ENCODE results near the gene PI4KA.
"Not testable (repeated sequence)": the region's sequence is repeated elsewhere in the genome, so short reads cannot be mapped to it uniquely, and the experiment has no call there.

The PI4KA gene

GRCh38 chr22:20709966-20710365 lies 148.6 kb downstream of the PI4KA start:
- H3K4me1 ChIP-seq (ENCODE audit: control insufficient read depth, insufficient read depth, low read length); H3K9me3 ChIP-seq (ENCODE audit: control insufficient read depth, low read length); H3K27ac ChIP-seq (ENCODE audit: insufficient read depth, low read depth, low read length, poor library complexity, severe bottlenecking); H3K27me3 ChIP-seq (ENCODE audit: control insufficient read depth, insufficient read depth, low read length, poor library complexity, severe bottlenecking); H3K36me3 ChIP-seq (ENCODE audit: control insufficient read depth, insufficient read depth, low read length); H3K4me3 ChIP-seq (ENCODE audit: insufficient read depth, low read depth, low read length): not testable (repeated sequence)
- WGBS, 2 experiments = 93 to 95% methylated on average over 11 of the region's 11 CpGs

- not testable (repeated sequence) for H3K4me3 ChIP-seq (ENCODE audit: insufficient read depth, low read depth, low read length); H3K9me3 ChIP-seq (ENCODE audit: control insufficient read depth, low read length); H3K36me3 ChIP-seq (ENCODE audit: control insufficient read depth, insufficient read depth, low read length); H3K4me1 ChIP-seq (ENCODE audit: control insufficient read depth, insufficient read depth, low read length); H3K27ac ChIP-seq (ENCODE audit: insufficient read depth, low read depth, low read length, poor library complexity, severe bottlenecking)
- WGBS, 2 experiments = 90% methylated on average over 10 of the region's 11 CpGs
- peaks cover 22% of the 10 kb centered on the region for H3K27me3 ChIP-seq (ENCODE audit: control insufficient read depth, insufficient read depth, low read length, poor library complexity, severe bottlenecking)
These were observed 151.0 kb downstream of the PI4KA start for GRCh38 chr22:20707549-20708118.

GRCh38 chr22:20703816-20704609 lies 154.6 kb downstream of the PI4KA start:
- H3K4me1 ChIP-seq (ENCODE audit: control insufficient read depth, insufficient read depth, low read length); H3K27ac ChIP-seq (ENCODE audit: insufficient read depth, low read depth, low read length, poor library complexity, severe bottlenecking); H3K36me3 ChIP-seq (ENCODE audit: control insufficient read depth, insufficient read depth, low read length); H3K9me3 ChIP-seq (ENCODE audit: control insufficient read depth, low read length): not testable (repeated sequence)
- WGBS, 2 experiments = 2% methylated on average over 61 to 66 of the region's 79 CpGs
- peak overlapping the region; percentile 10 for H3K4me3 ChIP-seq (ENCODE audit: insufficient read depth, low read depth, low read length)
- peaks cover 22% of the 10 kb centered on the region for H3K27me3 ChIP-seq (ENCODE audit: control insufficient read depth, insufficient read depth, low read length, poor library complexity, severe bottlenecking)

- H3K9me3 ChIP-seq (ENCODE audit: control insufficient read depth, low read length); H3K27ac ChIP-seq (ENCODE audit: insufficient read depth, low read depth, low read length, poor library complexity, severe bottlenecking); H3K36me3 ChIP-seq (ENCODE audit: control insufficient read depth, insufficient read depth, low read length); H3K4me1 ChIP-seq (ENCODE audit: control insufficient read depth, insufficient read depth, low read length): not testable (repeated sequence)
- H3K27me3 ChIP-seq (ENCODE audit: control insufficient read depth, insufficient read depth, low read length, poor library complexity, severe bottlenecking) = peaks cover 22% of the 10 kb centered on the region
- peak overlapping the region; percentile 10 for H3K4me3 ChIP-seq (ENCODE audit: insufficient read depth, low read depth, low read length)
- WGBS, 2 experiments = 0% methylated on average over 2 to 7 of the region's 25 CpGs
These were observed 155.2 kb downstream of the PI4KA start for GRCh38 chr22:20703414-20703806.

- not testable (repeated sequence) for H3K36me3 ChIP-seq (ENCODE audit: control insufficient read depth, insufficient read depth, low read length); H3K4me1 ChIP-seq (ENCODE audit: control insufficient read depth, insufficient read depth, low read length); H3K9me3 ChIP-seq (ENCODE audit: control insufficient read depth, low read length)
- H3K4me3 ChIP-seq (ENCODE audit: insufficient read depth, low read depth, low read length) = peak overlapping the region; percentile 44
- 0 to 1% methylated on average over 53 to 54 of the region's 64 CpGs for WGBS, 2 experiments
- H3K27ac ChIP-seq (ENCODE audit: insufficient read depth, low read depth, low read length, poor library complexity, severe bottlenecking) = peak overlapping the region; percentile 60
- peaks cover 22% of the 10 kb centered on the region for H3K27me3 ChIP-seq (ENCODE audit: control insufficient read depth, insufficient read depth, low read length, poor library complexity, severe bottlenecking)
These were observed 155.8 kb downstream of the PI4KA start for GRCh38 chr22:20702546-20703413.

- H3K4me1 ChIP-seq (ENCODE audit: control insufficient read depth, insufficient read depth, low read length); H3K27ac ChIP-seq (ENCODE audit: insufficient read depth, low read depth, low read length, poor library complexity, severe bottlenecking); H3K36me3 ChIP-seq (ENCODE audit: control insufficient read depth, insufficient read depth, low read length); H3K9me3 ChIP-seq (ENCODE audit: control insufficient read depth, low read length): not testable (repeated sequence)
- Histone ChIP-seq H3K27me3 (ENCODE audit: control insufficient read depth, insufficient read depth, low read length, poor library complexity, severe bottlenecking) (peaks cover 22% of the 10 kb centered on the region), H3K4me3 (ENCODE audit: insufficient read depth, low read depth, low read length) (peak overlapping the region; percentile 44)
- WGBS, 2 experiments = 1 to 2% methylated on average over 17 to 21 of the region's 35 CpGs
These were observed 156.5 kb downstream of the PI4KA start for GRCh38 chr22:20702175-20702545.

GRCh38 chr22:20701680-20702136 lies 156.9 kb downstream of the PI4KA start:
- not testable (repeated sequence) for H3K9me3 ChIP-seq (ENCODE audit: control insufficient read depth, low read length); H3K4me1 ChIP-seq (ENCODE audit: control insufficient read depth, insufficient read depth, low read length); H3K36me3 ChIP-seq (ENCODE audit: control insufficient read depth, insufficient read depth, low read length); H3K27ac ChIP-seq (ENCODE audit: insufficient read depth, low read depth, low read length, poor library complexity, severe bottlenecking)
- 12 to 16% methylated on average over 14 to 15 of the region's 21 CpGs for WGBS, 2 experiments
- Histone ChIP-seq H3K27me3 (ENCODE audit: control insufficient read depth, insufficient read depth, low read length, poor library complexity, severe bottlenecking) (peaks cover 22% of the 10 kb centered on the region), H3K4me3 (ENCODE audit: insufficient read depth, low read depth, low read length) (peak overlapping the region; percentile 44)

GRCh38 chr22:20700347-20700746 lies 158.3 kb downstream of the PI4KA start:
- H3K4me3 ChIP-seq (ENCODE audit: insufficient read depth, low read depth, low read length); H3K36me3 ChIP-seq (ENCODE audit: control insufficient read depth, insufficient read depth, low read length): not testable (repeated sequence)
- 90 to 96% methylated on average over 15 of the region's 15 CpGs for WGBS, 2 experiments

GRCh38 chr22:20699856-20700255 lies 158.8 kb downstream of the PI4KA start:
- not testable (repeated sequence) for H3K27ac ChIP-seq (ENCODE audit: insufficient read depth, low read depth, low read length, poor library complexity, severe bottlenecking); H3K4me1 ChIP-seq (ENCODE audit: control insufficient read depth, insufficient read depth, low read length); H3K9me3 ChIP-seq (ENCODE audit: control insufficient read depth, low read length); H3K36me3 ChIP-seq (ENCODE audit: control insufficient read depth, insufficient read depth, low read length); H3K4me3 ChIP-seq (ENCODE audit: insufficient read depth, low read depth, low read length)
- WGBS, 2 experiments = 92 to 93% methylated on average over 9 of the region's 9 CpGs
- peaks cover 14% of the 10 kb centered on the region for H3K27me3 ChIP-seq (ENCODE audit: control insufficient read depth, insufficient read depth, low read length, poor library complexity, severe bottlenecking)

More at GRCh38 chr22:20700347-20700746, 158.3 kb downstream of the PI4KA start:
- not testable (repeated sequence) for H3K9me3 ChIP-seq (ENCODE audit: control insufficient read depth, low read length); H3K4me1 ChIP-seq (ENCODE audit: control insufficient read depth, insufficient read depth, low read length); H3K27ac ChIP-seq (ENCODE audit: insufficient read depth, low read depth, low read length, poor library complexity, severe bottlenecking)
- peaks cover 19% of the 10 kb centered on the region for H3K27me3 ChIP-seq (ENCODE audit: control insufficient read depth, insufficient read depth, low read length, poor library complexity, severe bottlenecking)

- not testable (repeated sequence) for H3K27me3 ChIP-seq (ENCODE audit: control insufficient read depth, insufficient read depth, low read length, poor library complexity, severe bottlenecking); H3K27ac ChIP-seq (ENCODE audit: insufficient read depth, low read depth, low read length, poor library complexity, severe bottlenecking); H3K36me3 ChIP-seq (ENCODE audit: control insufficient read depth, insufficient read depth, low read length); H3K4me3 ChIP-seq (ENCODE audit: insufficient read depth, low read depth, low read length); H3K9me3 ChIP-seq (ENCODE audit: control insufficient read depth, low read length); H3K4me1 ChIP-seq (ENCODE audit: control insufficient read depth, insufficient read depth, low read length)
- 44 to 48% methylated on average over 14 of the region's 17 CpGs for WGBS, 2 experiments
These were observed 161.0 kb downstream of the PI4KA start for GRCh38 chr22:20697481-20698113.
